Cardiac fibroblast (primary cell): Measurements from ENCODE around the gene COX19.
"Not testable (repeated sequence)": the region's sequence is repeated elsewhere in the genome, so short reads cannot be mapped to it uniquely, and the experiment has no call there.

Experiments
- DNase-seq, 2 donors: peaks; one replicate each; pipeline versions ENCODE4 v3.0.0 to v3.0.0-alpha.2; 2010; ENCODE audit warnings: low read depth in 2 of 2
- H3K4me3 ChIP-seq, 2 donors: replicated peaks in 1 of 2; 1 replicate in 1 of 2; 2 replicates in 1 of 2; pipeline ENCODE4 v1.5.1; 2011; ENCODE audit warnings: low read depth in 2 of 2, low read length in 2 of 2, mild to moderate bottlenecking in 2 of 2, moderate library complexity in 1 of 2
- CTCF ChIP-seq: IDR thresholded peaks from one replicate; pipeline ENCODE4 v1.5.1; 2011; ENCODE audit warnings: low read depth, mild to moderate bottlenecking, low read length, inconsistent platforms

COX19 gene

DNA sequence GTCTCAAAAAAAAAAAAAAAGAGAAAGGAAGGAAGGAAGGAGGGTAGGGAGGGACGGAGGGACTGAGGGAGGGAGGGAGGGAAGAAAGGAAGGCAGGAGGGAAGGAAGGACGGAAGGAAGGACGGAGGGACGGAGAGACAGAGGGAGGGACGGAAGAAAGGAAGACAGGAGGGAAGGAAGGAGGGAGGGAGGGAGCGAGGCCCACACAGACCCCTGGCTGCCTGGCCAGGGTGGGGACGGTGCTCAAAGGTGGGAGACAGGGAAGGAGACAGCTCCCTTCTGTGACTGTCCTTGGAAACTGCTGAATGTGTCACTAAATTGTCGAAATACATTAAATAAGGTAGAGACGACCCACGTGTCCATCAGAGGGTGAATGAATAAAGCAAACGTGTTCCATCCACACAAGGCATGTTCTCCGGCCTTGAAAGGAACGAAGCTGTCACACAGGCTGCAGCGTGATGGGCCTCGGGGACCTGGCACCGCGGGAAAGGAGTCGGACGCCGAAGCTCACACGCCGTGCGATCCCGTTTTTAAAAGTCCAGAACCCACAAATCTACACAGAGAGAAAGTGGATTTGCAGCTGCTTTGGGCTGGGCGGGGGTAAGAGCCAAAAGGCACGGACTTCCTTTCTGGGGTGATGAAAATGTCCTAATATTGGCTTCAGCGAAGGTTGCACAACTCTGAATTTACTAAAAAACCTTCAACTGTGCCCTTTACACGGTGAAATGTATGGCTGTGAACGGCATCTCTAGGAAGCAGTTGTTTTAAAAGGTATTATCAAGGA, 44.2 kb downstream of the COX19 start:
- no peak for TF ChIP-seq CTCF
- no peak for DNase-seq
- no peak overlapping the region for H3K4me3 ChIP-seq

DNA sequence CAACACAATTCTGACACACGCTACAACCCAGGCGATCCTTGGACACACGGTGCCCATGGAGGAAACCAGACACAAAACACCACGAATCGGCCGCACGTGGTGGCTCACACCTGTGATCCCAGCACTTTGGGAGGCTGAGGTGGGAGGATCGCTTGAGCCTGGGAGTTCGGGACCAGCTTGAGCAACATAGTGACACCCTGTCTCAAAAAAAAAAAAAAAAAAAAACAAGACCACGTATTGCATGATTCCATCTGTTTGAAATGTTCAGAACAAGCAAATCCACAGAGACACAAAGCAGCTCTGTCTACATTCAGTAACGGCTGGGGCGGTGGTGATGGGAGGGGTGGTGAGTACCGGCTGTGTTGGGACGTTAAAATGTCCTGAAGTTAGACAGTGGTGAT, 46.0 kb downstream of the COX19 start:
- DNase-seq = peak in 1 of 2 donors; percentile 48
- no peak overlapping the region for H3K4me3 ChIP-seq
- TF ChIP-seq CTCF = no peak

- no peak for TF ChIP-seq CTCF
- H3K4me3 ChIP-seq = no peak overlapping the region
- no peak for DNase-seq
These were observed 48.2 kb downstream of the COX19 start for GRCh38 chr7:927031-927671.

- TF ChIP-seq CTCF = no peak
- DNase-seq = no peak
- no peak overlapping the region for H3K4me3 ChIP-seq
These were observed 49.0 kb downstream of the COX19 start for GRCh38 chr7:926061-927030.

- H3K4me3 ChIP-seq = no peak overlapping the region
- TF ChIP-seq CTCF = no peak
- no peak for DNase-seq
These were observed 49.7 kb downstream of the COX19 start for GRCh38 chr7:925601-926000.

DNA sequence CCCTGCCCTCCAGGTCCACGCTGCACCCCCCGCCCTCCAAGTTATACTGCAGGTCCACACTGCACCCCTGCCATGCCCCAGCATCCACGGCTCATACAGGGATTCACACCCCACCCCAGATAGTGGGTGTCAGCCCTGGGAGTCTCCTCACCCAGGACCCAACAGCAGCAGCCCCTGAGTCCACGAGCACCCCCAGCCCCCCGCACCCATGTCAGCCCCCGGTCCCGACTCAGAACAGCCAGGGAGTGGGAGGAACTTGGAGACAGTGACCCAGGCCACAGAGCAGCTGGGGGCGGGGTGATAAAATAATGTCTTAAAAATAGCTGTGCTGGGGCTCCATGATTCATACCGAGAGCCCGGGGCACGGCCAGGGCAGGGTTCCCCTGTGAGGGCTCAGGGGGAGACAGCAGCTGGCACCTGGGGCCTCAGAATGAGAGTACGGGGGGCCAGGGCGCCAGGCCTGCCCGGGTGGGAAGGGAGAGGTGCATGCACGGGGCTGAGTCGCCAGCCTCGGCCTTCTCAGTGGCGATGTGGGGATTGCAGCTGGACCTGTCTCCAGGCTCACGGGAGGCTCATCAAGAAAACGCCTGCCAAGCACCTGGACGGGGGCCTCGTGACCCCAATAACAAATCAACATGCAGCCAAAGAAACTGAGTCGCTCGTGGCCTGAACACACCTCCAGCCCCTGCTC, 50.7 kb downstream of the COX19 start:
- H3K4me3 ChIP-seq = no peak overlapping the region
- peak in 1 of 2 donors; percentile 34 for DNase-seq
- TF ChIP-seq CTCF = no peak

- H3K4me3 ChIP-seq, DNase-seq: not testable (repeated sequence)
These were observed 51.3 kb downstream of the COX19 start for GRCh38 chr7:924042-924441.
